ENCODE measurements around the gene POLD4.

Gene POLD4

DNA sequence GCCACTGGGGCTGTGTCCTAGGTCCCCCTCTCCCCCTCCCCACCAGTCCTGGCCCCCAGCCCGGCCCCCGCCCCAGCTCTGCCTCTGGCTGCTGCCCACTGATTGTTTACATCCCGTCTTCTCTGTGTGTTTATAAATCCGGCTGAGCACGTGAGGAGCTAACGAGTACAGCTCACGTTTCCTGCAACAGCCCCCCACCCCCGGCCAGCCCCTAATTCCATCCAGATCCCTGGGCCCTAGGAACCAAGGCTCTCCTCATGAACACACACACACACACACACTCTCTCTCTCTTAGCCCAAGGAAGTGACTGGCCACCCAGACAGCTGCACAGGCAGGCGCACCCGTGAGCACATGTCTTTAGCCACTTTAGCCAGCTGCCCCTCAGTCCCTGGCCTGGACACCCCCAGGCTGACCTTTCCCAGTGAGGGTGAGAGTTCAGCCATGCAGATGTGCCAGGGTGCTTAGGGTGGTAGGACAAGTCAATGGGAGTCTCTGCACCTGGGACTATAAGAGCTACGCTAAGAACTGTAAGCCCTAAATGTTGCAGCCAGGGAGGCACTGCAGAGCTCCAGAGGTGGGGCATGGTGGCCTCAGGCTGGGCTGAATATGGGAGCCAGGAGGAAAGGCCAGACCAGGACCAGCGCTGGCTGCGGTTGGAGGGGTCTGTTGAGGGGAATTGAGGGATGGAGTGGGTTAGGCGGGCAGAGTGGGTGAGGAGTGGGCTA lies 17.2 kb upstream of the POLD4 start:
- no peak for DNase-seq

DNA sequence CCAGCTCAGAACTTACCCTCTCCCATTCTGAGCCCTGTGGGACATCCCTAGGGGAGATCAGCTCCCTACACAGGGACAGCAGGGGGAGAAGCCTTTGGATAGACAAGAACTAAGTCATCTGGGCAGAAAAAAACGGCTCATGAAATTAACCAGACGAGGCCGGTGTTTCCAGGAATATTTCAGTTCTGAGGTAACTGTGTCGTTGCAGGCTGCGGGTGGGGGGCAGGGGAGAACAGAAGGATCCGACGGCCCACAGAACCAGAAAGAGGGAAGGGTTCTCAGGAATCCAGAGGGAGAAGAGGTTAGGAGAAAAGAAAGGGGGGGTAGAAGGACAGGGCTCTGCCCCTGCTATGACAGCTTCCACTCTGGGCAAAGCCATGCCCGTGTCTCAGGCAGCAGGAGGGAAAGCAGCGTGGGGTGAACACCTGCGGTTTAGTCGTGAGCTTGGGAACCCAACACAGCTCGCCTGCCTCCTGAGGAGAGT lies 16.5 kb upstream of the POLD4 start:
- no peak for DNase-seq

DNA sequence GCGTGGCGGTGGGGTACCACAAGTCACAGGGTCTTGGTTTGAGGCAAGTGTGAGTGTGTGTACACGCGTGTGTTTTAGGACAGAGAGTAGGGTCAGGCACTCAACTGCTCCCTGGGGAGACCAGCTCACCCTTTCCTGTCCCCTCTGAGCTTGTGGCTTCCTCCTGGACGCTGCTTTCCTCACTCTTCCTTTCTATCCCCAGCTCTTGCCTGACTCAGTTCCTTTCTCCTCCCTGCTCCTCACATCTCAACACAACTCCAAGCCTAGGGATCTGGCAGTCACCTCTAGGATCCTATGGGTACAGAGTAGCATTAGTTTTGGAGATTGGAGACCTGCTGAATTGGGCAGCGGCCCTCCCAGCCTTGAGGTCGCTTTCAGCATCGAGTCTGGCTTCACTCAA lies 15.9 kb upstream of the POLD4 start:
- no peak for DNase-seq

DNA sequence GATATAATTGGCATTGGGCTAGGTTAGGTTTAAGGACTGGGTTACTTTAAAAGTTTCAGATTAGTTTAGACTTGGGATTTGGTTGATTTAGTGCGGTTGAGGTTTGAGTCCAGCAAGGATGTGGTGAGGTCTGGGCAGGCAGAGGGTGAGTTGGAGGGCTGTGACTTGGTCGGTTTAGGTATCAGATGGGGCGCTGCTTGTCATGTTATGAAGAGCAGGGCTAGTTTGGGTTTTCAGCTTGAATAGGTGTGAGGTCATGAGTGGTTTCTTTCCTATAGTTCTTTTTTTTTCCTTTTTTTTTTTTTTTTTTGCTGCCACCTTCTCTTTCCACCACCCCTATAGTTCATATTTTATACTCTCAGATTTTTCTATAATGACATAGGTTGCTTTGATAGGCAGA lies 15.3 kb upstream of the POLD4 start:
- no peak for DNase-seq

DNA sequence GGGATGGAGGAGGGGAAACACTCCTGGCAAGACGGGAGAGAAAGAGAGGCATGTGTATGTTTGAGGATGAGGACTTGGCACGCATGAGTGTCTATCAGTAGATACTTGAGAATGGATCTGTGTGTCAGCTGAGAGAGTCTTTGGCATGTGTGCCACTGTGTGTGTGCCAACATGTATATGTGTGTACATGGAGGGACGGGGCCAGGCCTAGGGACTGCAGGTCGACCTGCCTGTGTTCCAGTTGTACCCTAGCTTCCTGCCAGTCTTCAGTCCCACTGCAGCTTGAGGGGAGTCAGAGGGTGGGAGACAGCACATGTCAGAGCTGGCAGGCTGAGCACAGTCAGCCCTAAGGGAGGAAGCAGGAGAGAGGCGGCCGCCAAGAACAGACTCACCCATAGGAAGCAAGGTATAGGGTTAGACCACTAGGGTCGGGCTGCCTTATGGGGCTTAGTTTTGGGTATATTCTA lies 14.4 kb upstream of the POLD4 start:
- no peak for DNase-seq

DNA sequence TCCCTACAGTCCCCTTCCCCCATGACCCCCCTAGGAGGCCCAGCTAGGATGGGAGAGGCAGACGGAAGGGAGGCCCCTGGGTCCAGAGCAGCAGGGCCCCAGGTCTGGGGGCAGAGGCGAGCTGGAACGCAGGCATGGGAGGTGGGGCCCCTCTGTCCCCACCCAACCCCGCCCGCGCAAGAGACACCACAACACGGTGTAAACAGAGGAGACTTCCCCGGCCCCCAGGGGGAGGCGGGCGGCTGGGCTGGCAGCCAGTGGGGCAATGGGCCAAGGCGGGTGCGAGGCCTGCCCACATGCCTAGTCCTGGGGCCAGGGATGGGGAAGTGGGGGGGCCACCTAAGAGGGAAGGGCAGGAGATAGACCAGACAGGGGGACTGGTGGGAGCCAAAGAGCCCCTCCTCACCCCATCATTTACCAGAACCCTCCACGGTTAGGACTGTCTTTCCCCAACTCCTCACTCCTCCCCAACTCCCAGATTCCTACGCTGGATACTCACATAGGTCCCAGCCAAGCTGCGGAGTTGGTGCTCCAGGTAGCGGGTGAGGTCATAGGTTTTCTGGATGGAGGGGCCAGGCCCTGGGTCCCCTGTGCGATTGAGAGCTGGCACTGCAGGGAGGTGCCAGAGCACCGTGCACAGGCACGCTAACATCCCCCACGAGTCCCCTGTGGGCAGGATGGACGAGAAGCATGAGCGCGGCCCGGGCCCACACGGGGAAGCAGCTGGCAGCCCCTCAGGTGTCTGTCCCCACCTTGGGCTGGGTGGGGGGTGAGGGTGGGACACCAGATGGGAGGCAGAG lies 13.8 kb upstream of the POLD4 start:
- DNase-seq: no peak

DNA sequence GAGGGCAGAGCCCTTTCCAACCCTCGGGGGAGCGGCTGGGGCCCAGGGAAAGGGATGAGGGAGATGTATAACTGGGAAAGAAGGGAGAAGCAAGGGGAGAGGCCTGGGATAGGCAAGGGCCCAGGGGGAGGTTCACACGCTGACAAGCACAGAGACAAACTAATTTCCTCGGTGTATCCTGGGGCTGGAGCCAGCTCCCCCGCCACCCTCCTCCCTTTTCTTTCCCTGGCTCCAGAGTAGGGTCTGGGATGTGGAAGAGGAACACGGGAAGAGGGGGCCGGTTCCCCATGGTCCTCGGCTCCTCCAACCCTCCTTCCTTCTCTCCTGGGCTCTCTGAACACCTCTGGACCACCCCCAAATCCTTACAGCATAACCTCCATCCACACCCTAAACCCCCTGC lies 13.2 kb upstream of the POLD4 start:
- no peak for DNase-seq

DNA sequence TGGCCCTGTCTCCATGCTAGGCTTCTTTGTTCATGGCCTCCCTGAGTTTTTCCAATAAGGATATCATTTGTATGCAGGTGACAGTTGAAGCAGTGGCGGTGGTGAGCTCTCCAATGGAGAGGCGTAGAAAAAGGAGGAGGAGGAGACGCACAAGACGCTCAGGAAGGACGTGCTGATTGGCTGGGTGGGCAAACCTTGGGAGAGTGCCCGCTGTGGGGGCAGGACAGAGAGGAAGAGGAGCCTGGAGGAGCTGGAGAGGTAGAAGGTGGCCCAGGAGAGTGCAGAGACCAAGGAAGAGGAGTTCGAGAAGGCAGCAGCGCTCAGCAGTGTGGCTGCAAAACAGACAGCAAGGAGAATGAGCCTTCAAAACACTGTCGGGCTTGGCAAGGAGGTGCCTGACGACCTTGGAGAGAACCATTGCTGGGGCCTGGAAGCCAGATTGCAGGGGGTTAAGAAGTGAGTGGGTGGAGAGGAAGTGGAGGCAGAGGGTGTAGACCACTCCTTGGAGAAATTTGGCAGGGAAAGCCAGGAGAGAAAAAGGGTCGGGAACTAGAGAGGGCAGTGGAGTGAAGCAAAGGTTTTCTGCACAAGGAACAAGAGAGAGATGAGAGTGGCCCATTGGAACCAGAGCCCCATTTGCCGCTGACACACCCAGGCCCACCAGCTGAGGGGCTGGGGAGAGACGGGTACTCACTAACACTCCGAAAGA lies 12.5 kb upstream of the POLD4 start:
- DNase-seq: no peak

DNA sequence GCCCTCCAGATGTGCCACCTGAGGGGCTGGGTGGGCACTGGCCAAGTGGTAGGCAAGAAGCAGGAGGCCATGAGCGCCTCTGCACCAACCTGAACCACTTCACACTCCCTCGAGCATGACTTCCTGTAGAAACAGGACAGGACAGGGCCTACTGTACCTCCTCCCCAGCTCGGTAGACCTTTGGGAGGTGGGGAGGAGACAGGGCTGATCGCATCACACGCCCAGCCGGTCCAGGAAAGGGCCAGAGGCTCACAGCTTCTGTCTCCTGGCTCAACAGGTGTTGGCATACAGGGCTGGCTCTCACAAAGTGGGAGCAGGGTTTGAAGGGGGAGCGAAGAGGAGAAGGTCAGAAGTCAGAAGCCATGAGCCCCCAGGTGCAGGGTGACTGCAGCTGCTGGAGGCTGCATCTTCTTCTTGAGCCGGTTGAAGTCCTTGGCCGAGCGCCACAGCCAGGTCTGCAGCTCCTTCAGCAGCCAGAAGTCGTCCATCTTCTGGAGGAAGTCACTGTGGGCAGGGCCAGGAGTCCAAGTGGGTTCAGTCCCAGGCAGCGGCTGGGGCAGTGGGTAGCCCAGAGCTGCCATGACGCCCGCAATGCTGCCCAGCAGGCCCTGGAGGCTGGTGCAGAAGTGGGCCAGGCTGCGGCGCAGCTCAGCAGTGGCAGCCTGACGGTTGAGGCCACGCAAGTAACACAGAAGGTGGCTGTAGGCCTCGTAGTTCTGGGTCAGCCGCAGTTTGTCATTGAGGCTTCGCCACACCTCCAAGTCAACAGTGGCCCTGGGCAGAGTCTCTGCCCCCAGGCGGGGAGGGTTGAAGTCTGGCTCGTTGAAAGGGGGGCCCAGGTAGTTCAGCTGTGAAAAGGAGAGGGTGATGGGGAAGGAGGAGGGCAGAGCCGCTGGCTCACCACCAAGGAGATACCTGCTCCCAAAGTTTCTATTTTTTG lies 11.7 kb upstream of the POLD4 start:
- DNase-seq: no peak

DNA sequence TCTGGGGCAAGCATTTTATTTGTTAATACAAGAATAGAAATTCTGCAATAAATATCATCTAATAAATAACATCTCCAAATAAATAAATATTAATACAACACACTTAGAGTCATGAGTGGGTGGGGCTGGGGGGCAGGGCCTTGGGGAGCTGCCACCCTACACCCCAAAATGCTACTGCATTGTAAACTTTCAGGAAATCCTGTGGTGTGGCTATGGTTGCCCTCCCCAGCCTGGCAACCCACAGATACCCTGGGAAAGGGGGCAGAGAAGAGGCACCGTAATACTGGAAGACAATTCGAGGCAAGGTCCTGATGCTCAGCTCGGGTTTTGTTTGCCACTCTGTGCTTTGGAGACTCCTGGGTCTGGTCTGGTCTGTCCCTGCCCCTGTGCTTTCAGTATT lies 10.8 kb upstream of the POLD4 start:
- no peak for DNase-seq

DNA sequence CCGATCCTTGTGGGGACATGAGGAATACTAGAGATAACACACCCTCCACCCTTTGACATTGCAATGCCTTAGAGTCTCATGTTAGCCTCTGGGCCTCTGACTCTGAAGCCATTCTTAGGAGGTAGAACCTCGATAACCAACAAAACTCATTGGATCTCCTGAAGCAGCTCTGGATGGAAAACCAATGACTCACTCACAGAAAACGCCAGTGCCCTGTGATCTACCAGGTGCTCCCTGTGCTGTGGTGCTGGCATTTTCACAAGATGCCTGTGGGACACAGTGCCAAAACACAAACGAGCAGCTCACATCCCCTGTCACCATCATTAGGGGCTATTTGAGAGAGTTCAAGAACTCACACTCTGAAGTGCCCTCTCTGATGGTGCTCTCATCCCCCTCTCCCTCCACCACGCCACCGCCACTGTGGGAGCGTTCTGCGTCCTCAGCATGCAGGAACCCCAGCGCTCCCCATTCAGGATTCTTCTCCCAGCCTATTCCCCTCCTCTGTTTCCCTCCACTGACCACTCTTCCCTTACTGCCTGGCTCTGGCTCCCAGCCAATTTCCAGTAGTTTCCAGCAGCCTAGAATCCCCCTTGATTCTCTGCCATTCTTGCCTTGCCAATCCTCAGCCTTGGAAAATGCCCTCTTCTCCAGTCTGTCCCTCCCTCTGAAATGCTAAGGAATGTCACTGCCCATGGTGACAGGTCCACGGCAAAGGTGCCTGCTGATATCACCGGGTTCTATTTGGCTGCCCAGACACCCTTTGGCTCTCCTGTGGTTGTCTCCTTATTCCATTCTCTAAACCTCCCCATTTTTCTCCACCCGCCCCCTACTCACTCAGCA lies 4.7 kb upstream of the POLD4 start:
- DNase-seq: no peak

DNA sequence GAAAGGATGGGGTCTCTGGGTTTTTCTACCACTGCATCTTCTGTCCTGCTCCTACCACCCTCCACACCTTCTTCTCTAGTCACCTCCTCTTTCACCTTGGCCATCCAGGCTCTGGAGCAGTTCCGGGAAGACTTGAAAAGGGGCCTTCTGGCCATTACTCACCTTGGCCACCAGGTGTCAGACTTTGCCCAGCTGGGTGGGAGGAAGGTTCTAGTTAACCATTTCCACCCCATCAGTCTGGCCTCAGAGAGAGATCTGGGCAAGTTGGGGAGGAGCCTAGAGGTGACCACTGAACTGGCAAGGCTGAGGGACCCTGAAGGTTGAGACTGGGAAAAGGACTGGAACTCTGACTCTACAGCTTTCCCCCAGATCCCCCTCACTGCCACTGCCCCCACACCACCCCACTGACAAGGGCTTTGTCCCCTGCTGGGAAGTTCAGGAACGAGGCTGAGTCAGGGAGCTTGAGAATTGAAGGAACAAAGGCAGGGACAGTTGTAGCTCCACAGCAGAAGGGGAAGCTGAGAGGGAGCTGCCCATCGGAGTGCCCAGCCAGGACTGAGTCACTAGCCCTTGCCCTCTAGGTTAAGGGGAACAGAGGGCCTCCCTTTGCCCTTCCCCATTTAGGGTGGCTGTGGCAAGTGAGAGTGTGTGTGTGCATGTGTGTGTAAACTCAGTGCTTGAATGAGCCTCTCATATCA lies 3.7 kb upstream of the POLD4 start:
- DNase-seq: peak; percentile 23

DNA sequence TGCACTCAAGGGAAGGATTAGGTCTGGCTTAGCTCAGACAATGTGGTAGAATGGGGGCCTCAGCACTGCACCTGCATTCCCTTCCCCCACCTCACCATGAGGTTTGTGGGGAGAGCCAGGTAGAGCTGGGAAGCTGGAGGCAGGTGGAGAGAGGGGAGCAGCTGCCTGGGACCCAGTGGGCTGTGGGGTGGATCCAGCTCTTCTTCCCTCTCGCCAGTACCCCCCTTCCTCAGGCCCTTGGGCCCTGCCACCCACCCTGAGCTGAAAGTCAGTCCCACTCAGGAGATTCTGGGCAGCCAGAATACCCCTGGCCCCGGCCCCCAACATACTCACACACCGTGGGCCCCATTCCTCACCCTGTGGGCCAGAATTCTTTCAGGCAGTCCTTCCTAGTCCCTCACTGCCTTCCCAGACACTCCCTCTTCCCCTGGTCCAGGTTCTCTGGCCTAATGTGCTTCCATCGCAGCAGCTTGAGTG lies 3.1 kb upstream of the POLD4 start:
- DNase-seq: no peak

DNA sequence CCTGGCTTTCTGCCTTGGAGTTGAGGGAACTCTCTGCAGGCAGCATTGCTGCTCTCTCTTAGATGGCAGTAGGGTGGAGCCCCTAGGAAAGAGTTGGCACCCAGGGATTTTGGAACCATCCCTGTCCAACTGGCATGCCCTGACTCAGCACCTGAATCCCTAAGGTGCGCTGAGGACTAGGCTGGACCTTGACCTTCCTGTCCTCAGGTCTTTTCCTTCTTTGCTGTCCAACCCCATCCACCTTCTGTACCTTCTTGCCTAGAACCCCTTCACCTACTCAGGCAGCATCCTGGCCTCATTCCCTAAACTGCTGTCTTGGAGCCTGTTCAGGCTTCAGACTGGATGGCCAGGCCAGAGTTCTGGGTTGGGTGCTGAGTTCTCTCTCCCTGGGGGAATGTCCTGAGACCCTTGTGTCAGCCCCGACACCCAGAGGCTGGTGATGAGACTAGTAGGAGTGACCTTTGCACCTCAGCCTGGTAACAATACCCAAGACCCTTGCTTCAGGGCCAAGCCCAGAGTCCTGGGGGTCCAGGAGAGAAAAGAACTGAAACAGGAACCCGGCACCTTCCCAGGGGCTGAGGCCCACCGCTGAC lies 2.5 kb upstream of the POLD4 start:
- DNase-seq: no peak

DNA sequence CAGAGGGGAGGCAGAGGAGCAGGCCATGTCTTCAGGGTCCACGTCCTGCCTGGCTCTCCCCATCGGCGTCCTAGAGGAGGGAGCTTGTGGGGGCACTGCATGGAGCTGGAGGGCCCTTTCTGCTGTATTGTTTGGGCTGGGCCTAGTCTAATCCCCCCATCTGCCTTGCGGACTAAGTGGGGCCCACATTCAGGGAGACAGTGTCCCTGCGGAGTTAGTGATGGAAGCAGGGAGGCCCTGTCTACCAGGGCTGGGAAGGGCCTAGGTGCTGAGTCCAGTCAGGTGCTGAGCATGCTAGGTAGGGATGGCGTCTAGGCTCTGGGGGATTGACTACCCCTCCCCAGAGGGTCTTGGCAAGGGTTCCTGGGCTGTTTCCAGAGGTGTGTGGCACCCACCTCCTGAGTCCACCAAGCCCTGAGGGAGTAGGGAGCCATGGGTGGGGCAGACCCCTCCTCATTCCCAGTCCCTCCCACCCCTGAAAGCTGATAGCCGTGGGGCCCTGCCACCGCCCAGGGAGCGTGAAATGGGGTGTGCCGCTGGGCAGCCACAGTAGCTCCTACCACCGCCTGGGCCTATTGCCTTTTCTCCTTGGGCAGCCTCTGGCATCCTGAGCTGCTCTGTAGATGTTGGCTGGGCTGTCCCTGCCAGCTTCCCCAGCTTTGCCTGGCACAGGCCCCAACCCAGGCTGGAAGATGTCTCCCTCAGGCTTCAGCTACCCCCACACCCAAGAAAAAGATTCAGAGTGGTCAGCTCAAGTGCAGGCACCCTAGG lies 1.9 kb upstream of the POLD4 start:
- DNase-seq: no peak

DNA sequence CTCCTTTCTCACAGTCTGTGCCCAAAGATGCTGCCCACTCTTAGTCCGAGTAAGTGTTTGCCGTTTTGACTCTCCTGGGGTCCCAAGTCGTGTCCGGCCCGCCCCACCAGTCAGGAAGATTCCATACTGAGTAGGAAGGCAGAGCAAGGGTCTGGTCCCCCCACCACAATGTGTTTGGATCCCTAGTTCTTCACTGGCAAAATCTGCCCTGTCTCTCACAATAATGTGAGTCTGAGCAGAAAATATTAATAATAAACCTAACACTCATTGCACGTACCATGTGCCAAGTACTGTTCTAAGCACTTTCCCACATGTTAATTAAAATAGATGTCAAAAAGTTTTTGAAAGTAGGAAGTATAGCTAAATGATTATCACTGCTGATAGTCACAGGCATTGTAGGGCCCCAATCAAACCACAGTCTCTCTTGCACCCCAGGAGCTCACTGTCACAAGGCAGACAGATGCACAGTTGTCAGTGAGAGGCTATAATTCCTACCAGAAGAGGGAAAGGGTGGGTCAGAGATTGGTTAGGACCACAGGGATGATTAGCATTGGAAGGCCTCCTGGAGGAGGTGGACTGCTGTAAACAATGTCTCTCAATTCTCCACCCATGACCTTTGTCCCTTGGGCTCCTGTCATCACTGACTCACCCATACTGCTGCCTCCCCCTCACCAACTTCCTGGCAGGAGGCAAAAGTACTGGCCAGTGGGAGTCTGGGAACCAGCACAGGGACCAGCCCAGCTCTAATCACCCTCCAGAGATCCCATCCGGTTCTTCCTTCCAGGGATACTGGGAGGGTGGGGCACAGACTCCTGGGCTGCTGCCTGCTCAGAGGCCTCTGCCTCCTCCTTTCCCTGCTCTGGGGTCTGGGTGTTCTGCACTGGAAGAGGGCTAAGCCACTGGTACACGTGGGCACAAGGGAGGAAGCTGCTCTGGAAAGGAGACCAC lies 1.0 kb upstream of the POLD4 start:
- no peak for DNase-seq

DNA sequence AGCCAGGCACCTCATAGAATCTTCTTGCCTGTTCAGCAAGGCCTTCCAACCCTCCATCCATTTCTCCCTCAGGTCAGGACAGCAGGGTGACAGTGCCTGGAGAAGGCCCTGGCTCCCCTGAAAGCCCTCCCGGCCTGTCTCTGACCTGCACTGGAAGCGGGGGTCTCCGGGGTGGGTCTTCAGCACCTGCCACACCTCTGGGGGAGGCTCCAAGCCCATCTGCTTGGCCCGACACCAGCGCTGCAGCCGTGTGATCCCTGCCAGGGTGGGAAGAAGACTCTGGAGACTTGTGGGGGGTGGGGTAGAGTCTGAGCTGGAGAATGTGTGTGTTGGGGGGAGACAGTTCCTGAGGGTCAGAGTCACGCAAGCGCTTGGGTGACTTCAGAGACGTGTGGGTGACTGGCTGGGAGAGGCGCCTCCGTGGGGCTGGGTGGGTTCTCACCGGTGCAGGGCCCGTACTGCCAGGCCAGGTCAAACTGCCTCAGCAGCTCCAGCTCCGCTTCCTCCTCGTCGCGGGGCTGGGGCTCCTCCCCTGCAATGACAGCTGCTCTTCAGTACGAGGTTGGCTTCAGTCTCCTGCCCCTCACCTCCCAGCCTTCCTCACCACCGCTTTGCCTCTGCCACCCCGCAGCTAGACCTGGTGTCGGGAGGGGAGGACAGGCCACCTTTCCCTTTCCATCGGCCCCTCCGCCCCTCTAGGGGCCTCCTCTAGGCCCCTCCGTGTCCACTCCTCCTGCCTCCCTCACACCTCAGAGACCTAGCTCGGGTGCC lies 615 bp downstream of the POLD4 start:
- no peak for DNase-seq

Measured in NCI-H1694 (cell line).